SK-N-SH treated with all-trans-retinoic acid at 6 μM for 48 hours (cell line): ENCODE measurements around the gene DCAF7.

Experiments
- ATAC-seq: fragments of 200-7000 bp; cut with Tn5 transposase; 3 replicates; pipeline ENCODE4 v1.9.1; 2020; ENCODE audit warnings: mild to moderate bottlenecking, moderate library complexity
- ARNTL ChIP-seq: fragments of 450-650 bp; formaldehyde crosslinking; IDR thresholded peaks from 2 replicates; pipeline ENCODE4 v1.5.0; 2020; ENCODE audit warnings: low read depth, mild to moderate bottlenecking, moderate library complexity, borderline replicate concordance
- CREB5 ChIP-seq: fragments of 250-450 bp; sonication (Bioruptor Pico); IDR thresholded peaks from 2 replicates; pipeline ENCODE4 v1.5.1; 2020; ENCODE audit warnings: low read depth, mild to moderate bottlenecking, moderate library complexity
- CSDC2 ChIP-seq: fragments of 250-450 bp; sonication (Bioruptor Pico); IDR thresholded peaks from 2 replicates; pipeline ENCODE4 v1.5.0; 2020; ENCODE audit warnings: mild to moderate bottlenecking, moderate library complexity
- CSRNP3 ChIP-seq: fragments of 250-450 bp; sonication (Bioruptor Pico); IDR thresholded peaks from 2 replicates; pipeline ENCODE4 v1.5.1; 2021; ENCODE audit warnings: mild to moderate bottlenecking, moderate library complexity
- GLIS3 ChIP-seq: fragments of 250-450 bp; sonication (Bioruptor Pico); IDR thresholded peaks from 2 replicates; pipeline ENCODE4 v1.5.0; 2020; ENCODE audit warnings: mild to moderate bottlenecking, moderate library complexity
- ISL1 ChIP-seq: fragments of 250-450 bp; sonication (Bioruptor Pico); IDR thresholded peaks from 2 replicates; pipeline ENCODE4 v2.1.2; 2022; ENCODE audit warnings: mild to moderate bottlenecking, moderate library complexity
- OSR1 ChIP-seq: fragments of 250-450 bp; sonication (Bioruptor Pico); IDR thresholded peaks from 2 replicates; pipeline ENCODE4 v1.8.0; 2022; ENCODE audit warnings: moderate library complexity, mild to moderate bottlenecking, inconsistent platforms
- POU6F1 ChIP-seq: fragments of 250-450 bp; sonication (Bioruptor Pico); IDR thresholded peaks from 2 replicates; pipeline ENCODE4 v1.8.0; 2021; ENCODE audit warnings: low read depth, mild to moderate bottlenecking, moderate library complexity, borderline replicate concordance
- PPARA ChIP-seq: fragments of 250-450 bp; sonication (Bioruptor Pico); IDR thresholded peaks from 2 replicates; pipeline ENCODE4 v1.5.0; 2020; ENCODE audit warnings: mild to moderate bottlenecking, borderline replicate concordance
- RARB ChIP-seq: fragments of 250-450 bp; sonication (Bioruptor Pico); IDR thresholded peaks from 2 replicates; pipeline ENCODE4 v1.8.0; 2021; ENCODE audit warnings: mild to moderate bottlenecking, moderate library complexity
- SNAI2 ChIP-seq: fragments of 250-450 bp; sonication (Bioruptor Pico); IDR thresholded peaks from 2 replicates; pipeline ENCODE4 v1.5.0; 2020; ENCODE audit warnings: mild to moderate bottlenecking, moderate library complexity
- TCF4 ChIP-seq: fragments of 250-450 bp; sonication (Bioruptor Pico); IDR thresholded peaks from 2 replicates; pipeline ENCODE4 v1.8.0; 2021; ENCODE audit warnings: mild to moderate bottlenecking, moderate library complexity, borderline replicate concordance
- TOX ChIP-seq: fragments of 250-450 bp; sonication (Bioruptor Pico); IDR thresholded peaks from 2 replicates; pipeline ENCODE4 v1.8.0; 2021; ENCODE audit warnings: mild to moderate bottlenecking, moderate library complexity, borderline replicate concordance
- TSHZ2 ChIP-seq: fragments of 250-450 bp; sonication (Bioruptor Pico); IDR thresholded peaks from 2 replicates; pipeline ENCODE4 v1.5.0; 2020; ENCODE audit warnings: mild to moderate bottlenecking, moderate library complexity
- ZC3H10 ChIP-seq: fragments of 250-450 bp; sonication (Bioruptor Pico); IDR thresholded peaks from 2 replicates; pipeline ENCODE4 v1.5.1; 2021; ENCODE audit warnings: mild to moderate bottlenecking, moderate library complexity
- ZFP30 ChIP-seq: fragments of 450-650 bp; formaldehyde crosslinking; IDR thresholded peaks from 2 replicates; pipeline ENCODE4 v1.5.0; 2022; ENCODE audit warnings: mild to moderate bottlenecking, moderate library complexity
- ZNF70 ChIP-seq: fragments of 450-650 bp; formaldehyde crosslinking; IDR thresholded peaks from 2 replicates; pipeline ENCODE4 v1.5.0; 2020; ENCODE audit warnings: mild to moderate bottlenecking, moderate library complexity
- ZNF8 ChIP-seq: fragments of 450-650 bp; formaldehyde crosslinking; IDR thresholded peaks from 2 replicates; pipeline ENCODE4 v1.5.0; 2020; ENCODE audit warnings: mild to moderate bottlenecking, moderate library complexity

DCAF7 gene

GRCh38 chr17:63505341-63505740 is 44.9 kb upstream of the DCAF7 start:
- TF ChIP-seq ARNTL (CRISPR knock-in tag), result no peak
- no peak for TF ChIP-seq PPARA
- TF ChIP-seq OSR1 (CRISPR knock-in tag), result no peak
- TF ChIP-seq RARB, result no peak
- no peak for TF ChIP-seq ZNF8 (CRISPR knock-in tag)
- no peak for TF ChIP-seq POU6F1 (CRISPR knock-in tag)
- no peak for TF ChIP-seq ZC3H10 (CRISPR knock-in tag)
- TF ChIP-seq ZNF70 (CRISPR knock-in tag), result no peak
- TF ChIP-seq, all 23 proteins: peak for 0
- ATAC-seq, result no peak

GRCh38 chr17:63506627-63507026 is 43.6 kb upstream of the DCAF7 start:
- no peak for ATAC-seq
- TF ChIP-seq OSR1 (CRISPR knock-in tag) (no peak), ARNTL (CRISPR knock-in tag) (no peak)

- no peak for TF ChIP-seq ISL1 (CRISPR knock-in tag)
- no peak for TF ChIP-seq ZC3H10 (CRISPR knock-in tag)
- no peak for TF ChIP-seq POU6F1 (CRISPR knock-in tag)
- TF ChIP-seq OSR1 (CRISPR knock-in tag), result no peak
- no peak for TF ChIP-seq CREB5
- TF ChIP-seq GLIS3 (CRISPR knock-in tag), result no peak
- no peak for TF ChIP-seq TSHZ2 (CRISPR knock-in tag)
- TF ChIP-seq CSDC2 (CRISPR knock-in tag), result no peak
- no peak for TF ChIP-seq ZNF70 (CRISPR knock-in tag)
- TF ChIP-seq ZNF8 (CRISPR knock-in tag), result no peak
- no peak for ATAC-seq
These were observed 38.9 kb upstream of the DCAF7 start for GRCh38 chr17:63511331-63511730.

GRCh38 chr17:63512388-63512787 is 37.9 kb upstream of the DCAF7 start:
- no peak for ATAC-seq
- no peak for TF ChIP-seq CREB5
- TF ChIP-seq ZFP30 (CRISPR knock-in tag), result no peak

GRCh38 chr17:63512896-63513644 is 37.2 kb upstream of the DCAF7 start:
- 0 out of 3 replicates have a peak, but pooled peaks have one; percentile 22 for ATAC-seq
- TF ChIP-seq OSR1 (CRISPR knock-in tag) (no peak), TOX (CRISPR knock-in tag) (no peak), SNAI2 (CRISPR knock-in tag) (no peak), GLIS3 (CRISPR knock-in tag) (no peak), POU6F1 (CRISPR knock-in tag) (no peak), ZC3H10 (CRISPR knock-in tag) (no peak), CREB5 (no peak), CSRNP3 (CRISPR knock-in tag) (no peak), TCF4 (CRISPR knock-in tag) (no peak)
